ENCODE data around the gene MYH9.

- no peak for TF ChIP-seq CTCF (conservative IDR thresholded peaks at IDR 0.05; ENCODE audit: low read length)
- TF ChIP-seq EZH2phosphoT487 (IDR thresholded peaks at IDR 0.05; ENCODE audit: borderline replicate concordance, low read depth, low read length): no peak
These were observed 34.7 kb upstream of the MYH9 start for GRCh38 chr22:36422287-36423014.
